HL-60 (cell line): ENCODE data around the gene FAT1.

Source experiments
- CTCF ChIP-seq: IDR thresholded peaks from one replicate; pipeline ENCODE4 v1.5.1; 2011; ENCODE audit warnings: low read length, control low read depth, inconsistent platforms; ENCODE audit not compliant: insufficient read depth
- GABPA ChIP-seq: IDR thresholded peaks from 2 replicates; pipeline ENCODE4 v1.6.1; 2012; ENCODE audit warnings: low read depth
- POLR2AphosphoS5 ChIP-seq: IDR thresholded peaks from 2 replicates; pipeline ENCODE4 v1.6.1; 2012; ENCODE audit warnings: low read depth
- REST ChIP-seq: IDR thresholded peaks from 2 replicates; pipeline ENCODE4 v1.6.1; 2012; ENCODE audit warnings: low read depth; ENCODE audit not compliant: insufficient replicate concordance
- SPI1 ChIP-seq: IDR thresholded peaks from 2 replicates; pipeline ENCODE4 v1.6.1; 2012; ENCODE audit warnings: low read depth, mild to moderate bottlenecking, borderline replicate concordance

- no peak for TF ChIP-seq CTCF
- TF ChIP-seq POLR2AphosphoS5: no peak
- TF ChIP-seq SPI1: no peak
- TF ChIP-seq REST: no peak
- TF ChIP-seq GABPA: no peak
Observed at GRCh38 chr4:186700746-186701145, 22.9 kb downstream of the FAT1 start.
